Measurements from ENCODE around the gene EPHB2.

DNA sequence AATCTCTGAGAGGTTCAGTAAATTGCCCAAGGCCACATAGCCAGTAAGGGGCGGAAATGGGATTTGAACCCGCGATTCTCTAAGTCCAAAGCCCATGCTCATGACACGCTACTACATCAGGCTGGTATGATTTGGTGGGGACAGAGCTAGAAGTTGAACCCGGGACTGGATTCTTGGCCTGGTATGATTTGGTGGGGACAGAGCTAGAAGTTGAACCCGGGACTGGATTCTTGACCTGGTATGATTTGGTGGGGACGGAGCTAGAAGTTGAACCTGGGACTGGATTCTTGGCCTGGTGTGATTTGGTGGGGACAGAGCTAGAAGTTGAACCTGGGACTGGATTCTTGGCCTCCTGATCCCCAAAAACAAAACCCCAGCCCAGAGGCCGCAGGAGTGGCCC, 23.0 kb downstream of the EPHB2 start:
- TF ChIP-seq, protein P1, sequence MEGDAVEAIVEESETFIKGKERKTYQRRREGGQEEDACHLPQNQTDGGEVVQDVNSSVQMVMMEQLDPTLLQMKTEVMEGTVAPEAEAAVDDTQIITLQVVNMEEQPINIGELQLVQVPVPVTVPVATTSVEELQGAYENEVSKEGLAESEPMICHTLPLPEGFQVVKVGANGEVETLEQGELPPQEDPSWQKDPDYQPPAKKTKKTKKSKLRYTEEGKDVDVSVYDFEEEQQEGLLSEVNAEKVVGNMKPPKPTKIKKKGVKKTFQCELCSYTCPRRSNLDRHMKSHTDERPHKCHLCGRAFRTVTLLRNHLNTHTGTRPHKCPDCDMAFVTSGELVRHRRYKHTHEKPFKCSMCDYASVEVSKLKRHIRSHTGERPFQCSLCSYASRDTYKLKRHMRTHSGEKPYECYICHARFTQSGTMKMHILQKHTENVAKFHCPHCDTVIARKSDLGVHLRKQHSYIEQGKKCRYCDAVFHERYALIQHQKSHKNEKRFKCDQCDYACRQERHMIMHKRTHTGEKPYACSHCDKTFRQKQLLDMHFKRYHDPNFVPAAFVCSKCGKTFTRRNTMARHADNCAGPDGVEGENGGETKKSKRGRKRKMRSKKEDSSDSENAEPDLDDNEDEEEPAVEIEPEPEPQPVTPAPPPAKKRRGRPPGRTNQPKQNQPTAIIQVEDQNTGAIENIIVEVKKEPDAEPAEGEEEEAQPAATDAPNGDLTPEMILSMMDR (IDR thresholded peaks at IDR 0.05): no peak
- TF ChIP-seq POLR2A (IDR thresholded peaks at IDR 0.05): no peak
